ENCODE data around the gene ZNF93.
"Not testable (repeated sequence)": the region's sequence is repeated elsewhere in the genome, so short reads cannot be mapped to it uniquely, and the experiment has no call there.

The ZNF93 gene

GRCh38 chr19:19933432-19934314 is 32.9 kb downstream of the ZNF93 start:
- H3K4me3 ChIP-seq (ENCODE audit: low read depth, low read length); DNase-seq (ENCODE audit: low read depth): not testable (repeated sequence)

GRCh38 chr19:19937403-19937802 is 36.7 kb downstream of the ZNF93 start:
- DNase-seq (ENCODE audit: low read depth) = no peak

GRCh38 chr19:19938449-19938848 is 37.7 kb downstream of the ZNF93 start:
- H3K4me3 ChIP-seq (ENCODE audit: low read depth, low read length) = no peak overlapping the region
- DNase-seq (ENCODE audit: low read depth) = no peak

More at GRCh38 chr19:19937403-19937802, 36.7 kb downstream of the ZNF93 start:
- no peak overlapping the region for H3K4me3 ChIP-seq (ENCODE audit: low read depth, low read length)

- H3K4me3 ChIP-seq (ENCODE audit: low read depth, low read length) = no peak overlapping the region
- DNase-seq (ENCODE audit: low read depth) = no peak
These were observed 43.3 kb downstream of the ZNF93 start for GRCh38 chr19:19943848-19944582.

GRCh38 chr19:19944583-19944880 is 43.8 kb downstream of the ZNF93 start:
- H3K4me3 ChIP-seq (ENCODE audit: low read depth, low read length) = no peak overlapping the region
- no peak for DNase-seq (ENCODE audit: low read depth)

- H3K4me3 ChIP-seq (ENCODE audit: low read depth, low read length) = no peak overlapping the region
- DNase-seq (ENCODE audit: low read depth) = no peak
These were observed 45.5 kb downstream of the ZNF93 start for GRCh38 chr19:19946226-19946625.

GRCh38 chr19:19948800-19949199 is 48.1 kb downstream of the ZNF93 start:
- H3K4me3 ChIP-seq (ENCODE audit: low read depth, low read length) = no peak overlapping the region

GRCh38 chr19:19955208-19955607 is 54.5 kb downstream of the ZNF93 start:
- DNase-seq (ENCODE audit: low read depth) = no peak
- no peak overlapping the region for H3K4me3 ChIP-seq (ENCODE audit: low read depth, low read length)

More at GRCh38 chr19:19948800-19949199, 48.1 kb downstream of the ZNF93 start:
- DNase-seq (ENCODE audit: low read depth) = no peak

- no peak for DNase-seq (ENCODE audit: low read depth)
- no peak overlapping the region for H3K4me3 ChIP-seq (ENCODE audit: low read depth, low read length)
These were observed 55.8 kb downstream of the ZNF93 start for GRCh38 chr19:19956434-19957075.

GRCh38 chr19:19957766-19958165 is 57.0 kb downstream of the ZNF93 start:
- not testable (repeated sequence) for DNase-seq (ENCODE audit: low read depth); H3K4me3 ChIP-seq (ENCODE audit: low read depth, low read length)

GRCh38 chr19:19959151-19959799 is 58.5 kb downstream of the ZNF93 start:
- not testable (repeated sequence) for H3K4me3 ChIP-seq (ENCODE audit: low read depth, low read length)
- DNase-seq (ENCODE audit: low read depth) = peak; percentile 5

- DNase-seq (ENCODE audit: low read depth) = no peak
These were observed 63.7 kb downstream of the ZNF93 start for GRCh38 chr19:19964416-19964815.

GRCh38 chr19:19966126-19966525 is 65.4 kb downstream of the ZNF93 start:
- not testable (repeated sequence) for H3K4me3 ChIP-seq (ENCODE audit: low read depth, low read length); DNase-seq (ENCODE audit: low read depth)

More at GRCh38 chr19:19964416-19964815, 63.7 kb downstream of the ZNF93 start:
- no peak overlapping the region for H3K4me3 ChIP-seq (ENCODE audit: low read depth, low read length)

GRCh38 chr19:19966862-19967261 is 66.1 kb downstream of the ZNF93 start:
- H3K4me3 ChIP-seq (ENCODE audit: low read depth, low read length) = no peak overlapping the region
- DNase-seq (ENCODE audit: low read depth) = no peak
